H1 (cell line): ENCODE measurements around the gene OR5K3. TPM values are rescaled to one million over a fixed set of nuclear protein-coding genes. Genes with fewer than 3 reads are reported as not detected.

Experiments used
- CTCF ChIA-PET: fragments of 300-600 bp; sonication (Branson Sonifier 250); formaldehyde crosslinking; loops from one replicate; lab custom pipeline; 2021; ENCODE audit not compliant: partially characterized antibody; lab: Charles Lee
- POLR2A ChIA-PET: fragments of 300-600 bp; sonication (Branson Sonifier 250); formaldehyde crosslinking; loops from one replicate; lab custom pipeline; 2021; ENCODE audit warnings: inconsistent platforms; ENCODE audit not compliant: partially characterized antibody; lab: Charles Lee
- DNase-seq, 2 experiments: peaks; one replicate each; pipeline versions ENCODE4 v3.0.0 to v3.0.0-alpha.2; 2010 to 2022; ENCODE audit warnings: low spot score in 2 of 2, low read depth in 1 of 2, mixed read lengths in 1 of 2
- FAIRE-seq: peaks from 2 replicates; lab custom pipeline; 2011; peaks lifted over from hg19 to GRCh38; lab: Jason Lieb, UNC
- H2AFZ ChIP-seq: 2 replicates; pipeline ENCODE4 v1.8.1; 2012; ENCODE audit warnings: low read length, inconsistent platforms
- H2AK5ac ChIP-seq: 2 replicates; pipeline ENCODE4 v1.6.1; 2013; ENCODE audit warnings: low read depth, low read length
- H2BK120ac ChIP-seq: replicated peaks from 2 replicates; pipeline ENCODE3; 2013; ENCODE audit warnings: low read depth, low read length, inconsistent platforms
- H2BK12ac ChIP-seq: 2 replicates; pipeline ENCODE4 v1.6.1; 2013; ENCODE audit warnings: low read depth, low read length
- H2BK15ac ChIP-seq: 2 replicates; pipeline ENCODE4 v1.6.1; 2013; ENCODE audit warnings: low read length
- H2BK20ac ChIP-seq: 2 replicates; pipeline ENCODE4 v1.6.1; 2013; ENCODE audit warnings: low read length
- H2BK5ac ChIP-seq: 2 replicates; pipeline ENCODE4 v1.6.1; 2013; ENCODE audit warnings: low read depth, low read length
- H3K14ac ChIP-seq: 2 replicates; pipeline ENCODE4 v1.6.1; 2013; ENCODE audit warnings: inconsistent platforms; ENCODE audit not compliant: insufficient read length
- H3K18ac ChIP-seq: 2 replicates; pipeline ENCODE4 v1.6.1; 2013; ENCODE audit warnings: low read length; ENCODE audit errors: extremely low read depth
- H3K23ac ChIP-seq: 2 replicates; pipeline ENCODE4 v1.6.1; 2013; ENCODE audit warnings: inconsistent platforms; ENCODE audit not compliant: insufficient read length
- H3K23me2 ChIP-seq: 2 replicates; pipeline ENCODE4 v1.6.1; 2013; ENCODE audit warnings: low read depth, low read length
- H3K27ac ChIP-seq: 2 replicates; pipeline ENCODE4 v1.6.1; 2011; ENCODE audit warnings: low read depth, low read length, inconsistent platforms
- H3K27me3 ChIP-seq, 4 experiments: replicated peaks in 1 of 4; 1 replicate in 1 of 4; 2 replicates in 3 of 4; pipeline versions ENCODE4 v1.6.1 to v1.8.1; 2011 to 2013; ENCODE audit warnings: low read length in 3 of 4, mild to moderate bottlenecking in 3 of 4, inconsistent platforms in 2 of 4, mixed read lengths in 2 of 4, moderate library complexity in 1 of 4; ENCODE audit not compliant: control insufficient read depth in 3 of 4, insufficient read depth in 3 of 4; ENCODE audit errors: extremely low read depth in 1 of 4
- H3K36me3 ChIP-seq, 4 experiments: 2 replicates each; pipeline versions ENCODE4 v1.6.1 to v1.8.1; 2011 to 2013; ENCODE audit warnings: mild to moderate bottlenecking in 4 of 4, low read length in 3 of 4, moderate library complexity in 2 of 4, control low read depth in 1 of 4, inconsistent platforms in 1 of 4; ENCODE audit not compliant: insufficient read depth in 4 of 4, control insufficient read depth in 2 of 4
- H3K4ac ChIP-seq: replicated peaks from 2 replicates; pipeline ENCODE3; 2013; ENCODE audit warnings: low read length, low read depth, mixed read lengths, inconsistent platforms; ENCODE audit not compliant: insufficient read length
- H3K4me1 ChIP-seq, 4 experiments: replicated peaks in 1 of 4; 1 replicate in 1 of 4; 2 replicates in 3 of 4; pipeline versions ENCODE4 v1.6.1 to v1.8.1; 2011 to 2013; ENCODE audit warnings: low read length in 3 of 4, inconsistent platforms in 2 of 4, mixed read lengths in 1 of 4; ENCODE audit not compliant: insufficient read depth in 4 of 4, control insufficient read depth in 3 of 4
- H3K4me2 ChIP-seq, 2 experiments: 2 replicates each; pipeline versions ENCODE4 v1.6.1 to v1.8.1; 2011 to 2013; ENCODE audit warnings: low read depth in 2 of 2, low read length in 2 of 2, control low read depth in 1 of 2, inconsistent platforms in 1 of 2, mild to moderate bottlenecking in 1 of 2; ENCODE audit not compliant: insufficient read depth in 1 of 2
- H3K4me3 ChIP-seq, 4 experiments: fragments of 200-600, 300-600 bp in 1 of 4; sonication (generic), shearing (Covaris generic), sonication (Bioruptor Twin) in 1 of 4; 2 replicates each; pipeline versions ENCODE4 v1.5.1 to v1.8.1; 2011 to 2016; ENCODE audit warnings: low read length in 4 of 4, low read depth in 3 of 4, control low read depth in 2 of 4, inconsistent platforms in 2 of 4, mild to moderate bottlenecking in 2 of 4, mixed read lengths in 1 of 4, moderate library complexity in 1 of 4; ENCODE audit not compliant: insufficient read depth in 2 of 4; ENCODE audit errors: extremely low read depth in 1 of 4
- H3K56ac ChIP-seq: replicated peaks from 2 replicates; pipeline ENCODE3; 2013; ENCODE audit warnings: low read depth, mild to moderate bottlenecking, mixed read lengths, low read length, inconsistent platforms; ENCODE audit not compliant: insufficient read length
- H3K79me1 ChIP-seq: 2 replicates; pipeline ENCODE4 v1.6.1; 2013; ENCODE audit warnings: low read depth, low read length, control low read depth
- H3K79me2 ChIP-seq, 2 experiments: 2 replicates each; pipeline versions ENCODE4 v1.6.1 to v1.8.1; 2012 to 2013; ENCODE audit warnings: low read length in 2 of 2, mild to moderate bottlenecking in 2 of 2, inconsistent platforms in 1 of 2; ENCODE audit not compliant: insufficient read depth in 2 of 2, control insufficient read depth in 1 of 2
- H3K9ac ChIP-seq, 4 experiments: replicated peaks in 1 of 4; 1 replicate in 1 of 4; 2 replicates in 3 of 4; pipeline versions ENCODE4 v1.6.1 to v1.8.1; 2011 to 2013; ENCODE audit warnings: low read depth in 3 of 4, low read length in 3 of 4, control low read depth in 2 of 4, mild to moderate bottlenecking in 2 of 4, moderate library complexity in 2 of 4, inconsistent platforms in 1 of 4; ENCODE audit errors: extremely low read depth in 1 of 4
- H3K9me3 ChIP-seq, 2 experiments: 2 replicates each; pipeline versions ENCODE4 v1.6.1 to v1.8.1; 2012 to 2013; ENCODE audit warnings: mild to moderate bottlenecking in 2 of 2, moderate library complexity in 2 of 2, control low read depth in 1 of 2, inconsistent platforms in 1 of 2, low read depth in 1 of 2, low read length in 1 of 2, mixed read lengths in 1 of 2; ENCODE audit not compliant: insufficient read depth in 2 of 2
- H4K20me1 ChIP-seq, 2 experiments: replicated peaks in 1 of 2; 2 replicates each; pipeline versions ENCODE3 to v1.8.1; 2011 to 2013; ENCODE audit warnings: inconsistent platforms in 2 of 2, low read length in 2 of 2, mild to moderate bottlenecking in 1 of 2; ENCODE audit not compliant: insufficient read depth in 2 of 2, control insufficient read depth in 1 of 2
- H4K5ac ChIP-seq: 2 replicates; pipeline ENCODE4 v1.6.1; 2013; ENCODE audit warnings: low read length, low read depth, mixed read lengths, inconsistent platforms; ENCODE audit not compliant: insufficient read length
- H4K8ac ChIP-seq: 2 replicates; pipeline ENCODE4 v1.8.0; 2013; ENCODE audit warnings: mild to moderate bottlenecking, moderate library complexity, low read length, inconsistent platforms; ENCODE audit not compliant: insufficient read depth; ENCODE audit errors: extremely low read depth
- H4K91ac ChIP-seq: replicated peaks from 2 replicates; pipeline ENCODE3; 2013; ENCODE audit warnings: low read length, mixed read lengths, inconsistent platforms; ENCODE audit not compliant: insufficient read length
- BRCA1 ChIP-seq: IDR thresholded peaks from 2 replicates; pipeline ENCODE4 v1.6.1; 2012; ENCODE audit warnings: low read depth, low read length, improper control_type of control experiment
- CREB1 ChIP-seq: IDR thresholded peaks from 2 replicates; pipeline ENCODE4 v1.6.1; 2012; ENCODE audit warnings: inconsistent platforms
- CTBP2 ChIP-seq: IDR thresholded peaks from 2 replicates; pipeline ENCODE4 v1.7.0; 2011; ENCODE audit warnings: borderline replicate concordance, mild to moderate bottlenecking, moderate library complexity, mixed read lengths, low read length; ENCODE audit not compliant: insufficient read depth, insufficient read length
- JUND ChIP-seq: IDR thresholded peaks from 2 replicates; pipeline ENCODE4 v1.6.1; 2011; ENCODE audit warnings: mild to moderate bottlenecking, improper control_type of control experiment, low read length
- KDM5A ChIP-seq: fragments of 200-600 bp; IDR thresholded peaks from 2 replicates; pipeline ENCODE4 v1.7.1; 2012; ENCODE audit warnings: mild to moderate bottlenecking, low read length, inconsistent platforms, mixed read lengths
- NANOG ChIP-seq: IDR thresholded peaks from 2 replicates; pipeline ENCODE4 v1.6.1; 2011; ENCODE audit warnings: low read length, low read depth, mild to moderate bottlenecking, inconsistent platforms; ENCODE audit not compliant: insufficient read depth, poor library complexity, severe bottlenecking
- POLR2AphosphoS5 ChIP-seq: IDR thresholded peaks from 2 replicates; pipeline ENCODE4 v1.6.1; 2011; ENCODE audit warnings: low read depth, low read length
- TAF7 ChIP-seq: optimal IDR thresholded peaks from 2 replicates; pipeline ENCODE3; 2011; ENCODE audit warnings: low read depth, mild to moderate bottlenecking, inconsistent platforms, low read length, moderate library complexity, borderline replicate concordance
- TEAD4 ChIP-seq: IDR thresholded peaks from 2 replicates; pipeline ENCODE4 v1.6.1; 2012; ENCODE audit warnings: low read depth, low read length, inconsistent platforms, mixed read lengths
- long read RNA-seq, 2 experiments: library from RNA in 1 of 2; library from capped mRNA in 1 of 2; stranded (forward); transcript quantifications; one replicate each; pipeline ENCODE4 v2.0.0, GENCODE V29; 2021; ENCODE audit warnings: inconsistent platforms in 1 of 2
- polyA minus RNA-seq, 3 experiments: library from RNA; depleted of rRNA, polyadenylated mRNA; stranded (reverse); fragments of >200 nt; gene quantifications; 1 replicate in 2 of 3; 2 replicates in 1 of 3; pipeline ENCODE4 v1.2.3, GENCODE V29; 2011
- polyA plus RNA-seq, 7 experiments: library from polyadenylated mRNA; depleted of rRNA in 3 of 7; stranded (reverse) in 5 of 7; unstranded in 2 of 7; fragments of >200 nt in 5 of 7; fragments of 200-250 nt in 2 of 7; gene quantifications; 1 replicate in 5 of 7; 2 replicates in 1 of 7; 4 replicates in 1 of 7; pipeline versions ENCODE4 v1.2.1 to v1.2.3, GENCODE V29; 2011 to 2013; ENCODE audit warnings: missing spikeins in 2 of 7, mixed read lengths in 2 of 7
- total RNA-seq: library from RNA; stranded (reverse); fragmentation: NEBNext Ultra II Directional; extraction: Animal tissue kit (Norgen Biotek cat#: 25700); gene quantifications from 2 replicates; pipeline ENCODE4 v1.2.1, GENCODE V29; 2021
- TF ChIP-seq, protein P1 (sequence below): IDR thresholded peaks from 2 replicates; pipeline ENCODE4 v1.6.1; 2012; ENCODE audit warnings: inconsistent platforms
- TF ChIP-seq, protein P2 (sequence below): IDR thresholded peaks from 2 replicates; pipeline ENCODE4 v1.6.1; 2012; ENCODE audit warnings: low read length, inconsistent platforms

Gene OR5K3, protein sequence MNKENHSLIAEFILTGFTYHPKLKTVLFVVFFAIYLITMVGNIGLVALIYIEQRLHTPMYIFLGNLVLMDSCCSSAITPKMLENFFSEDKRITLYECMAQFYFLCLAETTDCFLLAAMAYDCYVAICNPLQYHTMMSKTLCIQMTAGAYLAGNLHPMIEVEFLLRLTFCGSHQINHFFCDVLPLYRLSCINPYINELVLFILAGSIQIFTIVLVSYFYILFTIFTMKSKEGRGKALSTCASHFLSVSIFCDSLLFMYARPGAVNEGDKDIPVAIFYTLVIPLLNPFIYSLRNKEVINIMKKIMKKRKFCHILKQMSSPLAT
- total RNA-seq, result not detected in 2 replicates
- not detected in 2 replicates for polyA plus RNA-seq (2011; rRNA removed)
- not detected for polyA plus RNA-seq (2011; cell fraction: cytosol; rRNA removed)
- not detected for polyA plus RNA-seq (2011; cell fraction: nucleus; rRNA removed)
- not detected in 4 replicates for polyA plus RNA-seq (2012, experiment 1 of 2)
- polyA plus RNA-seq (2012, experiment 2 of 2), result not detected
- polyA plus RNA-seq (2013, experiment 1 of 2), result not detected
- polyA plus RNA-seq (2013, experiment 2 of 2), result not detected
- polyA minus RNA-seq (2011; rRNA and poly(A)+ RNA removed), result not detected in 2 replicates
- polyA minus RNA-seq (2011; cell fraction: cytosol; rRNA and poly(A)+ RNA removed), result not detected
- polyA minus RNA-seq (2011; cell fraction: nucleus; rRNA and poly(A)+ RNA removed), result not detected
- long read RNA-seq, experiment 1, result 0 reads
- long read RNA-seq, experiment 2, result 0 reads

DNA sequence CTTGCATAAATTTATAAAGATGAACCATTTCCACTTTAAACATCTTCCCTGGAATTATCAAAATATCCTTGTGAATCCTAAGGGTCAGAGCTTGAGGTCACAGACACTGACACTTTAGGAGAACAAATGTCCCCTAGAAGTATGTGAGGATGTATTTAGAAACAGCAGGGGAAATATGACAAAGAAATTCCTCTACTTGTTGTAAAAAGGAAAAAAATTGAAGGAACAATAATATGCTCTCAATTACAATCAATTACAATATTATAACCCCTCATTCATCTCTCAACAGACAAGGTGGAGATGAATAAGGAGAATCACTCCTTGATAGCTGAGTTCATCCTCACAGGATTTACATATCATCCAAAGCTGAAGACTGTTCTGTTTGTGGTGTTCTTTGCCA, at the start of gene OR5K3:
Gene OR5K3 (plus strand): TSS at position 301 of the 400 bp plus-strand sequence. CDS start 0 bp downstream, at position 301.
- Histone ChIP-seq H2BK20ac (no peak within 1 kb of the TSS), H4K8ac (no peak within 1 kb of the TSS), H2AFZ (no peak within 1 kb of the TSS), H3K36me3 (no peaks in the 10 kb centered on the region), H3K23ac (no peak within 1 kb of the TSS), H3K18ac (no peak within 1 kb of the TSS), H2AK5ac (no peak within 1 kb of the TSS), H2BK15ac (no peak within 1 kb of the TSS), H3K14ac (no peak within 1 kb of the TSS), H3K79me2 (no peaks in the 10 kb centered on the region), H3K9ac (no peak within 1 kb of the TSS), H3K9me3 (no peaks in the 10 kb centered on the region), H3K4me1 (no peaks in the 10 kb centered on the region), H3K27me3 (no peaks in the 10 kb centered on the region), H2BK5ac (no peak within 1 kb of the TSS), H2BK120ac (no peak within 1 kb of the TSS), H3K56ac (no peak within 1 kb of the TSS), H3K4me2 (no peak within 1 kb of the TSS), H3K4me3 (no peak within 1 kb of the TSS), H4K91ac (no peak within 1 kb of the TSS), H3K27ac (no peak within 1 kb of the TSS), H3K4ac (no peak within 1 kb of the TSS), H3K23me2 (no peaks in the 10 kb centered on the region), H2BK12ac (no peak within 1 kb of the TSS), H4K20me1 (no peaks in the 10 kb centered on the region), H3K79me1 (no peaks in the 10 kb centered on the region), H4K5ac (no peak within 1 kb of the TSS)
- ChIA-PET POLR2A (no interaction called here), CTCF (no interaction called here)
- DNase-seq, result no peak
- no peak for FAIRE-seq
- TF ChIP-seq TAF7, result no peak
- TF ChIP-seq TEAD4, result no peak
- TF ChIP-seq CTBP2, result no peak
- no peak for TF ChIP-seq POLR2AphosphoS5
- TF ChIP-seq BRCA1, result no peak
- TF ChIP-seq KDM5A, result no peak
- TF ChIP-seq NANOG, result no peak
- TF ChIP-seq, protein P1, sequence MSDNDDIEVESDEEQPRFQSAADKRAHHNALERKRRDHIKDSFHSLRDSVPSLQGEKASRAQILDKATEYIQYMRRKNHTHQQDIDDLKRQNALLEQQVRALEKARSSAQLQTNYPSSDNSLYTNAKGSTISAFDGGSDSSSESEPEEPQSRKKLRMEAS, result no peak
- no peak for TF ChIP-seq JUND
- TF ChIP-seq, protein P2, sequence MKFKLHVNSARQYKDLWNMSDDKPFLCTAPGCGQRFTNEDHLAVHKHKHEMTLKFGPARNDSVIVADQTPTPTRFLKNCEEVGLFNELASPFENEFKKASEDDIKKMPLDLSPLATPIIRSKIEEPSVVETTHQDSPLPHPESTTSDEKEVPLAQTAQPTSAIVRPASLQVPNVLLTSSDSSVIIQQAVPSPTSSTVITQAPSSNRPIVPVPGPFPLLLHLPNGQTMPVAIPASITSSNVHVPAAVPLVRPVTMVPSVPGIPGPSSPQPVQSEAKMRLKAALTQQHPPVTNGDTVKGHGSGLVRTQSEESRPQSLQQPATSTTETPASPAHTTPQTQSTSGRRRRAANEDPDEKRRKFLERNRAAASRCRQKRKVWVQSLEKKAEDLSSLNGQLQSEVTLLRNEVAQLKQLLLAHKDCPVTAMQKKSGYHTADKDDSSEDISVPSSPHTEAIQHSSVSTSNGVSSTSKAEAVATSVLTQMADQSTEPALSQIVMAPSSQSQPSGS, result no peak
- TF ChIP-seq CREB1, result no peak
